Measurements from ENCODE around the gene SDF4.

DNA sequence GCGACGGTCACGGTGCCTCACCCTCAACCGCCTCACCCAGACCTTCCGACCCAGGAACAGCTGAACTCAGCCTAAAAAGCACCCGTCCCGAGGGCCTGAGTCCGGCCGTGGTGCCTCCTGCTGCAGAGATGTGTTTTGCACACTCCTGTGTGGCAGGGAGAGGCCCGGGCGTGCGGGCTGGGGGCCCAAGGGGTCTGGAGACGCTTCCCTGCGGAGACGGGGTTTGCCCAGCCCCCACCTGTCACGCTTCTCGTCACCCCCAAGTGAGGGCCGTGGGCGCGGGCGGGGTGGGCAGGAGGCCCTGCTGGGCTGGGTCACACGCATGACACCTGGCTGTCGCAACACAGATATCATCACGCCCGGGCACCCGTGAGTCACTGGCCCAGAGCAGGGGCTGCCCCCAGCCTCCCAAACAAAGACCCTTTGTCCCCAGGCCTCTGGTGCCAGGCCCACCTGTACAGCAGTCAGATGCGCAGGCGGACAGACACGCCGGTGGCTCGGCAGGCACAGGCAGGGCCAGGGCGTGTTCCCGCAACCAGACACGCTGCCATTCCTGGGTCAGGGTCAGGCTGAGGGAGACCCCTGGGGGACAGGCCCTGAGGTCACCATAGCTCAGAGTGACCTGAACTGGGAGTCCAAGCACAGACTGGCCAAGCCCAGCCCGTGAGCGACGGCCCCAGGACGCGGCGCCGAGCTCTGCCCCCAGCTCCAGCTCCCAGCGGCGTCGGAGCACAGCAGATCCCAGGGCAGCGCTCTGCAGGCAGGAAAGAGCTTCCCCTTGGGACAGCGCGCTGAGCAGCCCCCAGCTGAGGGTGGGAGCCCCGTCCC lies 6.3 kb upstream of the SDF4 start:
- TF ChIP-seq, protein P1, sequence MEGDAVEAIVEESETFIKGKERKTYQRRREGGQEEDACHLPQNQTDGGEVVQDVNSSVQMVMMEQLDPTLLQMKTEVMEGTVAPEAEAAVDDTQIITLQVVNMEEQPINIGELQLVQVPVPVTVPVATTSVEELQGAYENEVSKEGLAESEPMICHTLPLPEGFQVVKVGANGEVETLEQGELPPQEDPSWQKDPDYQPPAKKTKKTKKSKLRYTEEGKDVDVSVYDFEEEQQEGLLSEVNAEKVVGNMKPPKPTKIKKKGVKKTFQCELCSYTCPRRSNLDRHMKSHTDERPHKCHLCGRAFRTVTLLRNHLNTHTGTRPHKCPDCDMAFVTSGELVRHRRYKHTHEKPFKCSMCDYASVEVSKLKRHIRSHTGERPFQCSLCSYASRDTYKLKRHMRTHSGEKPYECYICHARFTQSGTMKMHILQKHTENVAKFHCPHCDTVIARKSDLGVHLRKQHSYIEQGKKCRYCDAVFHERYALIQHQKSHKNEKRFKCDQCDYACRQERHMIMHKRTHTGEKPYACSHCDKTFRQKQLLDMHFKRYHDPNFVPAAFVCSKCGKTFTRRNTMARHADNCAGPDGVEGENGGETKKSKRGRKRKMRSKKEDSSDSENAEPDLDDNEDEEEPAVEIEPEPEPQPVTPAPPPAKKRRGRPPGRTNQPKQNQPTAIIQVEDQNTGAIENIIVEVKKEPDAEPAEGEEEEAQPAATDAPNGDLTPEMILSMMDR (IDR thresholded peaks at IDR 0.05): no peak
- TF ChIP-seq POLR2A (IDR thresholded peaks at IDR 0.05): no peak
- TF ChIP-seq POLR2AphosphoS5 (IDR thresholded peaks at IDR 0.05): no peak
